GM18519 (cell line): ENCODE data around the gene TLE6.
"Not testable (repeated sequence)": the region's sequence is repeated elsewhere in the genome, so short reads cannot be mapped to it uniquely, and the experiment has no call there.

Source experiments
- ATAC-seq: cut with Tn5 transposase; IDR thresholded peaks from one replicate; pipeline ENCODE4 v1.9.1; 2021; ENCODE audit warnings: mild to moderate bottlenecking, moderate library complexity; ENCODE audit not compliant: unreplicated experiment, low FRiP score

TLE6 gene

DNA sequence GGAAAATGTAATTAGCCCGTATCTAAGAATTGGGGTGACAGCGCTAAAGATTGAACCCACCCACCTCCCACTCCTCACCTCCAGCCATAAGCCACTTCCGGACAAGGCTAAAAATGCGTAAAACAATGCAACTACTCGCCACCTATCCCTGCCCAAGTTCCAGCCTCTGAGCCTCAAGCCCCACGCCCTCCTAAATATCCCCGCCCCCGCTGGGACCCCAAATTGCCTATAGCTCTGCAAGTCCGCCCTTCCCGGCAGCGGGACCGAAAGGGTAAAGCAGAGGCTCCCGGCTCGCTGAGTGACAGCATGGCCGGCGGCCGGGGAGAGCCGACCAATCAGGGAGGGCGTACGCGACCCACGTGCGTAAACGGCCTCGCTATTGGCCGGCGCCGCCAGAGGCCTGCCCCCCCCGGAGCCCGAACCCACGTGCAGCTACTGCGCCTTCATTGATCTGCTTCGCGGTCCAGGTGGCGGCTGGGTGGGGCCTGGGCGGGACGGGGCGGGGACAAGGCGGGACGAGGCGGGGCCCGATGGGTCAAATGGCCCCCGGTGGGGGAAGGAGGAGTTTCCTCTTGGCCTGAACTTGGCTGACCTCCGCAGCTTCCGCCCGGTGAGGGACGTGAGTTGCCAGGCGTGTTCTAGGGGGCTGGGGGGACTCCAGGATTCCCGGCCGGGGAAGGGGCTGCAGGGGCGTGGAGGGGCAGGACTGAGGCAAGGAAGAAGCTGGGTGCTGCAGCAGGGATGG, at the start of gene TLE6:
Gene TLE6, plus strand, starts transcription at position 564 of the 745 bp plus-strand sequence. CDS start 670 bp downstream, outside the sequence.
- ATAC-seq: peak; percentile 79

DNA sequence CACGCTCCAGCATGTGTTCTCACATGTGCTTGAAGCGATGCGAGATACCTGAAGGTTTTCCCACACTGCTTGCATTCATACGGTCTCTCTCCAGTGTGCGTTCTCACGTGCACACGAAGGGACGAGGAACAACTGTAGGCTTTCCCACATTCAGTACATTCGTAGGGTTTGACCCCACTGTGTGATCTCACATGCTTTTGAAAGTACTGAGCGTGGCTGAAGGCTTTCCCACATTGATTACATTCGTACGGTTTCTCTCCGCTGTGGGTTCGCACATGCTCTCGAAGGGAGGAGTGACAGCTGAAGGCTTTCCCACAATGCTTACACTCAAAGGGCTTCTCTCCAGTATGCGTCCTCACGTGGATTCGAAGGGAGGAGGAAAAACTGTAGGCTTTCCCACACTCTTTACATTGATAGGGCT, 43.9 kb upstream of the TLE6 start:
- ATAC-seq: no peak

DNA sequence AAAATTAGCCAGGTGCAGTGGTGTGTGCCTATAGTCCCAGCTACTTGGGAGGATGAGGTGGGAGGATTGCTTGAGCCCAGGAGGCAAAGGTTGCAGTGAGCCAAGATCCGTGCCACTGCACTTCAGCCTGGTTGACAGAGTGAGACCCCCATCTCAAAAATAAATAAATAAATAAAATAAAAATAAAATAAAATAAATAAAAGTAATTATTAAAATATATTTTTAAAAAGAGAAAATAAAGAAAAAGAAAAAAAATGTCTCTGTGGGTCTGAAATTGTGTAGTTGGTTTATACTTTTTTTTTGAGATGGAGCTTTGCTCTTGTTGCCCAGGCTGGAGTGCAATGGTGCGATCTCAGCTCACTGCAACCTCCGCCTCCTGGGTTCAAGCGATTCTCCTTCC, 41.5 kb upstream of the TLE6 start:
- ATAC-seq: not testable (repeated sequence)

DNA sequence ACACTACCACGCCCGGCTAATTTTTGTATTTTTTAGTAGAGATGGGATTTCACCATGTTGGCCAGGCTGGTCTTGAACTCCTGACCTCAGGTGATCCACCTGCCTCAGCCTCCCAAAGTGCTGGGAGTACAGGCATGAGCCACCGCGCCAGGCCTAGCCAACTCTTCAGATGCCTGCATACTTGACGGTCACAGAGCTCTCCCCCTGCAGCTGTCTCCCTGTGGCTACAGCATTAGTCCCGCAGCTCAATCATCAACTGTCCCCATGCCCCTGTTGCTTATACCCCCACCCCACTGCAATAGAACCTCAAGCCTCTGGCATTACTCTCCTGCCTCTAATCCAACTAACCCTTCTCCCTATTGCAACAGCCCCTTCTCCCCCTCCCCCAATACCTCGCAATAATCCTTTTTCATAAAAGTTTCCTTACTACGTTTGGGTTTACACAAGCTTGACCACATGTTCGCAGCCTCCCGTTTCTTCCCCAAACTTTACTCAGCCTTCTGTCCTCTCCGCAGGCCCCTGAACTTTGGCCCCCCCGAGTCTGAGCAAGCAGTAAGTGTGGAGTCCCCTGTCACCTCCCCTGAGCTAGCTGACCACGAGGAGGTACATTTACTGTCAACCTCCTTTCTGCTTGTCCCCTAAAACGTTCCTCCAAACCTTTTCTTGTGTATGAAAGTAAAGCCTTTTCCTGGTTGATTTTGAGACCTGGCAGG, 34.3 kb upstream of the TLE6 start:
- ATAC-seq: no peak

DNA sequence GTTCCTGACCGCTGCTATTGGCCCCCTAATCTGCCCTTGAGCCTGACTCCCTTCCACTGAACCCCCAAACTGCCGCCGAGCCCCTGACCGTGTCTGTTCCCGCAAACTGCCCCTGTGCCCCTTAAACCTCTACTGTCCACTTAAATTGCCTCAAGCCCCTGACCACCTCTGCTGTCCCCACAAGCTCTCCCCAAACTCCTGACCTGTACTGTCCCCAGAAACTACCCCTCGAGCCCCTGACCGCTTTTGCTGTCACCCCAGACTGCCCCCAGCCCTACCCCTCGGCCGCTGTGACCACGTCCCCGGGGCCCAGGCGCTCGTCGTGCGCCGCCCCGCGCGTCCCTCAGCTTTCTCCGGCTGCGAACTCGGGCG, 33.0 kb upstream of the TLE6 start:
- ATAC-seq: no peak

DNA sequence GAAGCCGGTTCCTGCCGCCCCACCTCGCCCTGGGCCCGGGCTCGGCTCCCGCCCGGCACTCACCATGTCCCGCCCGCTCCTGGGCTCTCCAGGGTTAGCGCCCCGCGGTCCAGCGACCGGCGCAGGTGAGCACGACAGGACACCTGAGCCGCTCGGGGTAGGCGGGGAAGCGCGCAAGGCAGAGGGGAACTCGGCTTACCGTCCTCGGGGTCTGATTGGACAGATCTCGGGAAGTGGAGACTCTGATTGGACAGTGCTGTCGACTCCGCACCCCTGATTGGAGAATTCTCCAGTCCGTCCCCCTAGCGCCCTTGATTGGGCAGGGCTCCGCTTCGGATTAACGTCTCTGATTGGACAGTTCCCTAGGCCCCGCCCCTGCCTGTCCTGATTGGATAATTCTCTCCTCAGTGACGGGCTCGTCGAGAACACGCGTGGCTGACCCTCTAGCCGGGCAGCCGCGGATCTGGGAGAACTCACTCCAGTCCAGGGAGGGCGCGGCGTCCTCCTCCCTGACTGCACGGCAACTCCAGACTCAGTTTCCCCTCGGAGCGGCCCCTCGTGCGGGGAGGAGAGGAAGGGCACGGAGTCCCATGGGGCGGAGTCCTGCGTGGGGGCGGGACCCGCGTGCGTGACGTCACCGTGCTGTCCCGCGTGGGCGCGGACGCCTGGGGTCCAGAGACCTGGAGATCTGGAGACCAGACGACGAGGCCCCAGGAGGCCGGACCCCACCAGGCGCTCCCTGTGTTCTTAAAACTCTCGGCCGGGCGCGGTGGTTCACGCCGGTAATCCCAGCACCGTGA, 32.4 kb upstream of the TLE6 start, which contains the start of gene ZNF77:
Gene ZNF77, minus strand, starts transcription at position 197 of the 800 bp plus-strand sequence. Its CDS starts 131 bp downstream, at position 66.
- peak; percentile 85 for ATAC-seq

DNA sequence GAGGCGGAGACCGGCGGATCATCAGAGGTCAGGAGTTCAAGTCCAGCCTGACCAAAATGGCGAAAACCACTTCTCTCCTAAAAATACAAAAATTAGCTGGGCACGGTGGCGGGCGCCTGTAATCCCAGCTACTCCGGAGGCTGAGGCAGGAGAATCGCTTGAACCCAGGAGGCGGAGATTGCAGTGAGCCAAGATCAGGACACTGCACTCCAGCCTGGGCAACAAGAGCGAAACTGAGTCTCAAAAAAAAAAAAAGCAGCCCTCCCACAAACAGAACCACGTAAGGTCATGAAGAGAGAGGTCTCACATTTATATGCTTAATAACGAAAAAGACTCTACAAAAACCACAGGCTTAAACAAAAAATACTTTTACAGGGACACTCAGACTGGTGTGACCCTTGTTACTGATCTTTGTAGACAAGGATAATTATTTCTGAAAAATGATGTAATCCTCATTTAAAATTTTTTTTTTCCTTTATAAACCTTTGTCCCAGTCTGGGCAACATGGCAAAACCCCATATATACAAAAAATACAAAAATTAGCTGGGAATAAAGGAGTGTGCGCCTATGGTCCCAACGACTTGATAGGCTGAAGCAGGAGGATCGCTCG, 31.7 kb upstream of the TLE6 start:
- no peak for ATAC-seq

DNA sequence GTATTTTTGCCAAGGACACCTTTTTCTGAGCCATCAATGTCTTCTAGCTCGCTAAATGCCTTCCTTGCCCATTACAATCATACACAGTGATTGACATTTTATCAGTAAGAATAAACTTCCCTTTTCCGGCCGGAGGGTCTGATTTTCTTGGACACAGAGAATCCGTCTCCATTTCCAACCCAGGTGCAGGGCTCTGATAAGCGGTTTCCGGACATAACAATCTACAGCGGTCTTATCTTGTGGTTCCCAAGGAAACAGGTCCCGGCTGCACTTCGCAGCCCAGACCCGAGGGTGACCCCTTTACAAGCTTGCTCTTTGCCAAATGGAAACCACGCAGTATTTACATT, 27.5 kb upstream of the TLE6 start:
- peak; percentile 9 for ATAC-seq

DNA sequence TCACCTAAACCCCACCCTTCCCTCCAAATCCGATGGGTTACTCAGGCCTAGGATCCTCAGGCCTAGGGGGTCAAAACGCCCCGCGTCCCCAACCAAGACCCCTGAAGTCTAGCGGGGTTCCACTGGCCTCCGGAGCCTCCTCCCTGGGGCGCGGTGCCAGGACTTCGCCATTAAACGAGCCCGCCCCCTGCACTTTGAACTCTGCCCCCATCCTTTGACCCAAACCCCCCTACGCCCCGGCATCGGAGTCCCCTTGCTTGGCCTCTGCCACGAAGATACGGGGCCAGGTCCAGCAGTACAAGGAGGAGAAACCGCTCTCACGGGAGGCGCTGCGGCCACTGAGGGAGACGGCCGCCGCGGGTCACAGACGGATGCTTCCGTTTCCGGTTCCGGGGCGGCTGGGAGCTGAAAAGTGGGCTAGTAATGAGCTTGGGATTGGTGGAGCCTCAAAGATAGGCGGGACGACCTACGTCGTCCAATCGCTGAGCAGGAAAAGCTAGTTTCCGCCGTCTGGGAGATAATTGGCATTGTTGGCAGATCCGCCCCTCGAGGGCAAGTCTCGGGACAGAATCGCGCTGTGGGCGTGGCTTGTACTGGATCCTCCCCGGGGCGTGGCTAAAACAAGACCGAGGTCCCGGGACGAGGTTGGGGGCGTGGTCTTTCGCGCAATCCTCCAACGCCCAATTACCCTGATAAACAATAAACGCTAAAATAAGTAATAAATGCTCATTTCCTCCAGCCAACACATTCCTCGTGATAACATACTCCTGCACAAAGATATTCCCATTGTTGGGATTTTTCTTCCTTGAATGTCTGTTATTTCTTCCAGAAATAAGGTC, 26.9 kb upstream of the TLE6 start:
- peak; percentile 84 for ATAC-seq

DNA sequence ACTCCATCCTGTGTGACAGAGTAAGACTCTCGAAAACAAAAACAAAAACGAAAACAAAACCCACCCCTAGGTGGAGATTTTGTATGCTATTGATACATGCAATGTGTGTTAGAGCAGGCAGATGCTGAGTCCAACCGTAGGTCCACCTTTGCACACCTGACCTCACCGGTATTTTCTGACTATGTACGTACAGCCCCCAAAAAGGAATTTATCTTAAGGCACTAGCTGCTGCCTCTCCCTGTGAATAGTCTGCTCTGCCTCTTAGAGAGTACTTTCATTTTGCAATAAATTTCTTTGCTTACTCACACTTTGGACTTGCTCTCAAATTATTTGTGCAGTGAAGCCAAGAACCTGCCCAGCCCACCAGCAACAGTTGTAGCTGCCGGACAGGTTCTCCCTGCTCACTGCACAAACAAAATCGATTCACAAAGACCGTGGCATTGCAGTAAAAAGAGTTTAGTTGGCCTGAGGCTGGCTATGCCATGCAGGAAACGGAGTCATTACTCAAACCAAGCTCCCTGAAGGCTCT, 24.3 kb upstream of the TLE6 start:
- no peak for ATAC-seq

DNA sequence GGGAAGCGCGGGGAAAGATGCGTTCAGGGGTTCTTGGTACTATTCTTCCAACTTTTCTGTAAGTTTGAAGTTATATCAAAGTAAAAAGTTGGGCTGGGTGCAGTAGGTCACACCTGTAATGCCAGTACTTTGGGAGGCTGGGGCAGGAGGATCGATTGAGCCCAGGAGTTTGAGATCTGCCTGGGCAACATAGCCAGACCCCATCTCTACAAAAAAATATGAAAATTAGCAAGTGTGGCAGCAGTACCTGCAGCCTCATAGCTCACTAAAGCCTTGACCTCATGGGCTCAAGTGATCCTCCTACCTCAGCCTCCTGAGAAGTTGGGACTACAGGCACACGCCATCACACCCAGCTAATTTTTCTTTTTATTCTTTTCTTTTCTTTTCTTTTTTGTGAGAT, 20.2 kb upstream of the TLE6 start:
- no peak for ATAC-seq

DNA sequence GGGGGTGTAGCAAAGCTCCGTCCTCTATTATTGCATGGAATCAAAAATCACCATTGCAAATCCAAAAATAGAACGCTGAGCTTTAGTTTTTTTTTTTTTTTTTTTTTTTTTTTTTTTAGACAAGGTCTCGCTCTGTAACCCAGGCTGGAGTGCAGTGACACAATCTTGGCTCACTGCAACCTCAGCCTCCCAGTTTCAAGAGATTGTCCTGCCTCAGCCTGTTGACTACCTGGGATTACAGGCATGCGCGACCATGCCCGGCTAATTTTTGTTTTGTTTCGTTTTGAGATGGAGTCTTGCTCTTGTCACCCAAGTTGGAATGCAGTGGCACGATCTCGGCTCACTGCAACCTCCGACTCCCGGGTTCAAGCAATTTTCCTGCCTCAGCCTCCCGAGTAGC, 17.2 kb upstream of the TLE6 start:
- no peak for ATAC-seq

DNA sequence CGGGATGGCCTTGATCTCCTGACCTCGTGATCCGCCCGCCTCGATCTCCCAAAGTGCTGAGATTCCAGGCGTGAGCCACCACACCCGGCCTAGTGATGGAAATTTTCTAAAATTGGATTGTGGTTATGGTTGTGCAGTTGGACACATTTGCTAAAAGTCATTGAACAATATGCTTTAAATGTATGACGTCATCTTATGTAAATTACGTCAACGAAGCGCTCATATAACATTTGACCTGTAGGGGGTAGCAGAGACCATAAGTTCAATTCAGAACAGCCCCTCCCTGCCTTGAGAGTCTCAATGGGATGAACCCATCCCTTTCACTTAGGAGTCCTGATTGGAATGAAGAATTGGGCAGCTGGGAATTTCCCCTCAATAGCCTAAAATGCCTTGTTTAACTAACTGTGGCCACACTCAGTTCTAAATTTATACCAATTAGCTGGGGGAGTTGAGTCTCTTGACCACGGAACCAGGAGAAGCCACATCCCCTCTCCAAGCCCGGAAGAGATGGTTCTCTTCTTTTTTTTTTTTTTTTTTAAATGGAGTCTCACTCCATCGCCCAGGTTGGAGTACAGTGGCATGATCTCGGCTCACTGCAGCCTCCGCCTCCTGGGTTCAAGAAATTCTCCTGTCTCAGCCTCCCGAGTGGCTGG, 15.2 kb upstream of the TLE6 start:
- no peak for ATAC-seq

DNA sequence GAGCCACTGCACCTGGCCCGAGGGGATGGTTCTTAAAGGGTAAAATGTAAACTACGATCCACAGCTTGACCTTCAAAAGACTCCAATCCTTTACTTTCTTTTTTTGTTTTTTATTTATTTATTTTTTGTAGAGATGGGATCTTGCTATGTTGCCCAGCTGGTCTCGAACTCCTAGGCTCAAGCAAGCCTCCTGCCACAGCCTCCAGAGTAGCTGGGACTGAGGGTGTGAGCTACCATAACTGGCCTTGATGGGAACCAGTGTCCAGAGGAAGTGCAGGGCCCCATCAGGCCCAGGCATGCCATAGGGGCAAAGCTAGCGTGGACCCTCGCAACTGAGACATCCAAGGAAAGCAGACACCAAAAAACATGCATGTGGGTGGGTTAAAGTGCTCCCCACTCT, 14.2 kb upstream of the TLE6 start:
- ATAC-seq: no peak

DNA sequence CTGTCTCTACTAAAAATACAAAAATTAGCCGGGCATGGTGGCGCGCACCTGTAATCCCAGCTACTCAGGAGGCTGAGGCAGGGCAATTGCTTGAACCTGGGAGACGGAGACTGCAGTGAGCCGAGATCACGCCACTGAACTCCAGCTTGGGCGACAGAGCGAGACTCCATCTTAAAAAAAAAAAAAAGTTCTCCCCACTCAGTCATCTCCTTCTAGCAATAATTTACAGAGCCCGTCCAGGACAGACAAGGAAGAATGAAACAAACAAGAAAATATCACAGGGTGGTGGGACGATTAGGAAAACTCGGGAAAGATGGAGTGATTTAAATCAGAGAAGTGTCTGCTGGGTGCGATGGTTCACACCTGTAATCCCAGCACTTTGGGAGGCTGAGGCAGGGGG, 13.7 kb upstream of the TLE6 start:
- ATAC-seq: not testable (repeated sequence)

DNA sequence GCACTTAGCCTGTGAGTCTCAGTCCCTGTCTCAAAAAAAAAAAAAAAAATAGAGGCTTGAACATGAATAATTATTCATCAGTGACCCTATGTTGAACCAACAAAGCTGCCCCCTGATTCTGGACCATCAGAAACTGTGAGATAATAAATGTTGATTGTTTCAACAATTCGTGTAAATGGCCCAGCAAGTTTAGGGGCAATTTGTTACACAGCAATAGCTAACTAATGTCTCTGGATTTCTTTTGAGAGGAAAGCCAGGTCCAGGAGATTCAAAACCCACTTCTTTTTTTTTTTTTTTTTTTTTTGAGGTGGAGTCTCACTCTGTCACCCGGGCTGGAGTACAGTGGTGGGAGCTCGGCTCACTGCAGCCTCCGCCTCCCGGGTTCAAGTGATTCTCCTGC, 12.5 kb upstream of the TLE6 start:
- no peak for ATAC-seq

DNA sequence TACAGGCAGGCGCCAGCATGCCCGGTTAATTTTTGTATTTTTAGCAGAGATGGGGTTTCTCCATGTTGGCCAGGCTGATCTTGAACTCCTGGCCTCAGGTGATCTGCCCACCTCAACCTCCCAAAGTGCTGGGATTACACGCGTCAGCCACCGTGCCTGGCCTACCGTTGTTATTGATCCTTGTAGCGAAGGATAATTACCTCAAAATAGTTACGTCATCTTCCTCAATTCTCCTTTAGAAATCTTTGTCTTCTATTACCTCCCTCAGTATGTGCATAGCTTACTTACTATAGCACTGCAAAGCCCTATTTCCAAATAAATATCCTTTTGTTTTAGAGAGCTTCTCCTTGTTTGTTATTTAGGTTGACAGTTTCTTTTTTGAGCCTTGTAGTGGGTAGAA, 9.4 kb upstream of the TLE6 start:
- ATAC-seq: no peak

DNA sequence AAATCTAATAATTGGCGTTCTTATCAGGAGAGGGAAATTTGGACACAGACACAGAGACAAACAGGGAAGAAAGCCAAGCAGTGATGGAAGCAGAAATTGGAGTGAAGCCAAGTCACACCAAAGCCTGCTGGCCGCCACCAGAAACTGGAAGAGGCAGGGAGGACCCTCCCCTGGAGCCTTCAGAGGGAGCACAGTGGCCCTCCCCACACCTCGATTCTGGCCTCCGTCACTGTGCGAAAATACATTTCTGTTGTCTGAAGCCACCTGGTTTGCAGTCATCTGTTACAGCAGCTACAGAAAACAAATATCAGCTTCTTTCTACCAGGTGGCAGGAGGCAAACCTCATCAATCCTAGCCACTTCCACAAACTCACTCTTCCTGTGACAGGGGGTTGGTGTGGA, 8.3 kb upstream of the TLE6 start:
- no peak for ATAC-seq

DNA sequence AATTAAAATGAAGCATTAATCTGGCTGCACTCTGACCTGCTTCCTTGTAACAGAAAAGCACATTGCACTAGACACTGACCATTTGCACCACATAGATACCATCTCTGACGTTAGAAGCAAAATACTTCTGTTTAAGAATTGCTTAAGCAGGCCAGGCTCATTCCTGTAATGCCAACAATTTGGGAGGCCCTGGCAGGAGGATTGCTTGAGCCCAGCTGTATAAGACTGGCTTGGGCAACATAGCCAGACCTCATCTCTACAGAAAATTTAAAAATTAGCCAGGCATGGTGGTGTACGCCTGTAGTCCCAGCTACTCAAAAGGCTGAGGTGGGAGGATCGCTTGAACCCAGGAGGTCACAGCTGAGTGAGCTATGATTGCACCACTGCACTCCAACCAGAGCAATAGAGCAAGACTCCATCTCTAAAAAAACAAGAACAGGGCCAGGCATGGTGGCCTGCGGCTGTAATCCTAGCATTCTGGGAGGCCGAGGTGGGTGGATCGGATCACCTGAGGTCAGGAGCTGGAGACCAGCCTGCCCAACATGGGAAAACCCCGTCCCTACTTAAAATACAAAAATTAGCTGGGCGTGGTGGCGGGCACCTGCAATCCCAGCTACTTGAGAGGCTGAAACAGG, 7.0 kb upstream of the TLE6 start:
- no peak for ATAC-seq
